Breast epithelium (tissue), 3 donors: ENCODE data around the gene UCN3.

Experiments used
- CTCF ChIP-seq, 3 donors: fragments of 450-650 bp; IDR thresholded peaks; one replicate each; pipeline ENCODE4 v1.5.1; 2016 to 2017; ENCODE audit warnings: antibody characterized with exemption in 3 of 3, mild to moderate bottlenecking in 3 of 3, moderate library complexity in 3 of 3
- POLR2A ChIP-seq: fragments of 450-650 bp; IDR thresholded peaks from one replicate; pipeline ENCODE4 v1.6.1; 2016; ENCODE audit warnings: antibody characterized with exemption, mild to moderate bottlenecking, moderate library complexity
- POLR2AphosphoS5 ChIP-seq, 3 donors: sonication (generic); formaldehyde crosslinking; IDR thresholded peaks; one replicate each; pipeline ENCODE4 v1.6.1; 2017; ENCODE audit warnings: antibody characterized with exemption in 3 of 3

- TF ChIP-seq POLR2A (no peak), CTCF (IDR thresholded peaks at IDR 0.05) (no peak), POLR2AphosphoS5 (IDR thresholded peaks at IDR 0.05) (no peak)
Observed at GRCh38 chr10:5338010-5338409, 26.8 kb upstream of the UCN3 start.
